Limb (tissue), 2 donors: ENCODE results near the gene SLAMF7.

Experiments used
- DNase-seq, 2 donors: peaks; one replicate each; pipeline ENCODE4 v3.0.0-alpha.2; 2016; ENCODE audit errors: extremely low spot score in 2 of 2

SLAMF7 gene

GRCh38 chr1:160800645-160801408 is 61.8 kb downstream of the SLAMF7 start:
- no peak for DNase-seq

- DNase-seq = no peak
These were observed 63.0 kb downstream of the SLAMF7 start for GRCh38 chr1:160801836-160802580.
